CD14-positive monocyte (primary cell): Measurements from ENCODE around the gene NOTCH3. TPM values are rescaled to one million over a fixed set of nuclear protein-coding genes. Genes with fewer than 3 reads are reported as not detected.
A peak's percentile ranks its signal among the peaks of the same experiment; 100 is the strongest.

Source experiments
- DNase-seq, 3 donors: peaks; one replicate each; pipeline ENCODE4 v3.0.0-alpha.2; 2011 to 2022
- H2AFZ ChIP-seq: 2 replicates; pipeline ENCODE4 v1.6.0; 2012; ENCODE audit warnings: mild to moderate bottlenecking, low read depth, low read length, inconsistent platforms; ENCODE audit not compliant: insufficient read depth, poor library complexity, severe bottlenecking
- H3K27ac ChIP-seq, 2 donors: 1 replicate in 1 of 2; 2 replicates in 1 of 2; pipeline ENCODE4 v1.5.1; 2012 to 2013; ENCODE audit warnings: low read length in 2 of 2, control low read depth in 1 of 2, inconsistent platforms in 1 of 2, low read depth in 1 of 2, mild to moderate bottlenecking in 1 of 2
- H3K27me3 ChIP-seq, 2 donors: one replicate each; pipeline versions ENCODE4 v1.6.0 to v1.6.1; 2011 to 2013; ENCODE audit warnings: low read length in 2 of 2; ENCODE audit not compliant: control insufficient read depth in 2 of 2, insufficient read depth in 2 of 2
- H3K36me3 ChIP-seq, 2 donors: replicated peaks in 1 of 2; 1 replicate in 1 of 2; 2 replicates in 1 of 2; pipeline versions ENCODE4 v1.5.1 to v1.6.1; 2012 to 2013; ENCODE audit warnings: low read length in 2 of 2, control low read depth in 1 of 2, inconsistent platforms in 1 of 2, mild to moderate bottlenecking in 1 of 2; ENCODE audit not compliant: insufficient read depth in 2 of 2, control insufficient read depth in 1 of 2
- H3K4me1 ChIP-seq, 2 donors: 1 replicate in 1 of 2; 2 replicates in 1 of 2; pipeline versions ENCODE4 v1.5.1 to v1.6.1; 2012 to 2013; ENCODE audit warnings: low read length in 2 of 2, control low read depth in 1 of 2, inconsistent platforms in 1 of 2, mild to moderate bottlenecking in 1 of 2, moderate library complexity in 1 of 2; ENCODE audit not compliant: insufficient read depth in 2 of 2, control insufficient read depth in 1 of 2
- H3K4me2 ChIP-seq: replicated peaks from 2 replicates; pipeline ENCODE3; 2012; ENCODE audit warnings: low read length, moderate library complexity, mild to moderate bottlenecking; ENCODE audit not compliant: poor library complexity, severe bottlenecking; ENCODE audit errors: extremely low read depth
- H3K4me3 ChIP-seq, 3 experiments: fragments of 200-600 bp in 1 of 3; sonication (generic) in 1 of 3; replicated peaks in 1 of 3; 1 replicate in 2 of 3; 2 replicates in 1 of 3; pipeline ENCODE4 v1.5.1; 2011 to 2013; ENCODE audit warnings: low read length in 3 of 3, mild to moderate bottlenecking in 3 of 3, control low read depth in 2 of 3, low read depth in 2 of 3, inconsistent platforms in 1 of 3, moderate library complexity in 1 of 3
- H3K79me2 ChIP-seq: 2 replicates; pipeline ENCODE4 v1.6.0; 2012; ENCODE audit warnings: mild to moderate bottlenecking, control low read depth, inconsistent platforms, low read length, moderate library complexity; ENCODE audit not compliant: insufficient read depth
- H3K9ac ChIP-seq: 2 replicates; pipeline ENCODE4 v1.6.0; 2017; ENCODE audit warnings: low read length, mild to moderate bottlenecking; ENCODE audit not compliant: insufficient read depth, poor library complexity, severe bottlenecking
- H3K9me3 ChIP-seq, 2 donors: replicated peaks in 1 of 2; 1 replicate in 1 of 2; 2 replicates in 1 of 2; pipeline versions ENCODE4 v1.5.1 to v1.6.1; 2012 to 2013; ENCODE audit warnings: low read length in 2 of 2, control low read depth in 1 of 2; ENCODE audit not compliant: control insufficient read depth in 1 of 2, insufficient read depth in 1 of 2
- H4K20me1 ChIP-seq: 2 replicates; pipeline ENCODE4 v1.6.0; 2012; ENCODE audit warnings: mild to moderate bottlenecking, low read length, control low read depth, moderate library complexity; ENCODE audit not compliant: insufficient read depth
- H3K27ac Mint-ChIP-seq, 7 donors: one replicate each; pipeline ENCODE4 v1.8.0; 2020; ENCODE audit warnings: mild to moderate bottlenecking in 7 of 7, mixed read lengths in 7 of 7, moderate library complexity in 6 of 7, inconsistent platforms in 2 of 7
- H3K27me3 Mint-ChIP-seq, 3 donors: one replicate each; pipeline ENCODE4 v1.8.0; 2021 to 2022; ENCODE audit warnings: low read depth in 3 of 3, mild to moderate bottlenecking in 3 of 3, mixed read lengths in 3 of 3, moderate library complexity in 3 of 3, inconsistent platforms in 1 of 3
- H3K36me3 Mint-ChIP-seq, 2 donors: one replicate each; pipeline ENCODE4 v1.8.0; 2020; ENCODE audit warnings: mixed read lengths in 2 of 2, inconsistent platforms in 1 of 2, mild to moderate bottlenecking in 1 of 2
- H3K4me1 Mint-ChIP-seq: one replicate; pipeline ENCODE4 v1.8.0; 2020; ENCODE audit warnings: mild to moderate bottlenecking, mixed read lengths
- H3K4me3 Mint-ChIP-seq, 2 donors: one replicate each; pipeline ENCODE4 v1.8.0; 2020; ENCODE audit warnings: mild to moderate bottlenecking in 2 of 2, mixed read lengths in 2 of 2, moderate library complexity in 1 of 2
- H3K9me3 Mint-ChIP-seq, 7 donors: one replicate each; pipeline ENCODE4 v1.8.0; 2020 to 2022; ENCODE audit warnings: mixed read lengths in 7 of 7, mild to moderate bottlenecking in 6 of 7, moderate library complexity in 6 of 7, inconsistent platforms in 2 of 7
- CTCF ChIP-seq: fragments of 200-600 bp; IDR thresholded peaks from one replicate; pipeline ENCODE4 v1.8.0; 2022; ENCODE audit warnings: antibody characterized with exemption, mild to moderate bottlenecking
- WGBS: methylation state at CpG from one replicate; pipeline ENCODE4 v1.1.5; 2013; ENCODE audit warnings: missing lambda C conversion rate; ENCODE audit not compliant: insufficient coverage; 5-methylcytosine and 5-hydroxymethylcytosine counted together
- intact Hi-C, 2 donors: fragments of 100-400 bp; cut with micrococcal nuclease; formaldehyde crosslinking; loops; one replicate each; pipeline versions ENCODE4 v1.15.0 to v1.15.1; 2023
- polyA plus RNA-seq, 3 donors: library from polyadenylated mRNA; depleted of rRNA in 1 of 3; unstranded in 2 of 3; stranded (reverse) in 1 of 3; fragments of 300-500 nt in 2 of 3; fragments of >200 nt in 1 of 3; fragmentation: Illumina TruSeq in 2 of 3; gene quantifications; 1 replicate in 2 of 3; 2 replicates in 1 of 3; pipeline ENCODE4 v1.2.3, GENCODE V29; 2012 to 2021

Gene NOTCH3
- polyA plus RNA-seq, 3 donors, result 0.05 to 0.51 TPM; not detected in 1

GRCh38 chr19:15118789-15119494 is 81.9 kb downstream of the NOTCH3 start:
- Histone ChIP-seq H3K4me2 (no peak overlapping the region), H3K4me1 (peaks cover 0 to under 1% of the 10 kb centered on the region in 2 donors), H3K79me2 (peaks cover 4% of the 10 kb centered on the region), H3K4me3 (no peak overlapping the region), H3K27me3 (no peaks in the 10 kb centered on the region), H3K27ac (no peak overlapping the region), H4K20me1 (no peaks in the 10 kb centered on the region), H3K9me3 (no peaks in the 10 kb centered on the region), H2AFZ (no peak overlapping the region), H3K9ac (no peak overlapping the region), H3K36me3 (peaks cover 64 to 82% of the 10 kb centered on the region in 2 donors)
- H3K4me1 Mint-ChIP-seq, result no peaks in the 10 kb centered on the region
- TF ChIP-seq CTCF, result no peak
- peak overlapping the region in 1 of 7 donors; percentile 53 for H3K27ac Mint-ChIP-seq
- H3K27me3 Mint-ChIP-seq, result peaks cover 0 to 1% (median 0%) of the 10 kb centered on the region in 3 donors
- H3K9me3 Mint-ChIP-seq, result peaks cover 0 to 4% (median 2%) of the 10 kb centered on the region in 7 donors
- no peak overlapping the region for H3K4me3 Mint-ChIP-seq
- over 99% methylated on average over 14 of the region's 20 CpGs for WGBS
- DNase-seq, result no peak
- H3K36me3 Mint-ChIP-seq, result peaks cover 70 to 89% of the 10 kb centered on the region in 2 donors
- intact Hi-C loops, result no loop called here

- Histone ChIP-seq H3K9ac (no peak overlapping the region), H4K20me1 (no peaks in the 10 kb centered on the region), H3K4me3 (no peak overlapping the region), H3K79me2 (no peaks in the 10 kb centered on the region), H3K36me3 (peaks cover 64 to 87% of the 10 kb centered on the region in 2 donors), H3K9me3 (no peaks in the 10 kb centered on the region), H3K27me3 (no peaks in the 10 kb centered on the region), H3K4me2 (no peak overlapping the region), H3K4me1 (no peaks in the 10 kb centered on the region), H2AFZ (no peak overlapping the region), H3K27ac (no peak overlapping the region)
- H3K27ac Mint-ChIP-seq, result no peak overlapping the region
- 94% methylated on average over 2 of the region's 2 CpGs for WGBS
- DNase-seq, result no peak
- peaks cover 0 to 1% (median 0%) of the 10 kb centered on the region in 3 donors for H3K27me3 Mint-ChIP-seq
- TF ChIP-seq CTCF, result no peak
- peaks cover 70 to 91% of the 10 kb centered on the region in 2 donors for H3K36me3 Mint-ChIP-seq
- H3K4me1 Mint-ChIP-seq, result no peaks in the 10 kb centered on the region
- no peak overlapping the region for H3K4me3 Mint-ChIP-seq
- intact Hi-C loops, result no loop called here
- H3K9me3 Mint-ChIP-seq, result peaks cover 0 to 4% (median 2%) of the 10 kb centered on the region in 7 donors
These were observed 82.5 kb downstream of the NOTCH3 start for GRCh38 chr19:15118248-15118647.
